ENCODE measurements around the gene RAB4B.

RAB4B gene

DNA sequence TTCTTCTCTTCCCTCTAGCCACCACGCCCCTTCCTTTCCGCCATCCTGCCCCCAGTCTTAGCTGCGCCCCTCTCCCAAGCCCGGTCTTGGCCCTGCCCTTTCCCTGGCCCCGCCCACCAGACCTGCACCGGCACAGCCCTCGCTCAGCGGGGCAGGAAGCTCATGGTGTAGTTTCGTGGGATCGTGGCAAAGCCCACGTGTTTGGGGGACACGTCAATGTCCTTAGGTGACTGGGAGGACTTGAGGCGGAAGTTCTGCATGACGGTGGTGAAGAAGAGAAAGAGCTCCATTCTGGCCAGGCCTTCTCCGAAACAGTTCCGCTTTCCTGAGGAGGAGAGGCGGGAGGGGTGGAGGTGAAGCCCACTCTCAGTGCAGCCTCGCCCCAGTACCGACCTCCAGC lies 65.6 kb downstream of the RAB4B start:
- peak; percentile 31 to 54 for DNase-seq (ENCODE audit: low read depth in 1 of 2, low spot score in 1 of 2)
